ENCODE results near the gene IL4R.

GRCh38 chr16:27267037-27267677 is 46.6 kb upstream of the IL4R start:
- TF ChIP-seq CTCF (IDR thresholded peaks at IDR 0.05 in 8 of 11, conservative IDR thresholded peaks at IDR 0.05 in 3 of 11) (no peak), POLR2A (IDR thresholded peaks at IDR 0.05) (no peak)

Measured in spleen (tissue), 7 donors.